HG02610 (cell line): Measurements from ENCODE around the gene LZTR1.
A peak's percentile ranks its signal among the peaks of the same experiment; 100 is the strongest.
"Not testable (repeated sequence)": the region's sequence is repeated elsewhere in the genome, so short reads cannot be mapped to it uniquely, and the experiment has no call there.

Experiments used
- ATAC-seq: cut with Tn5 transposase; IDR thresholded peaks from one replicate; pipeline ENCODE4 v1.9.1; 2021; ENCODE audit warnings: mild to moderate bottlenecking, moderate library complexity; ENCODE audit not compliant: unreplicated experiment

Gene LZTR1

DNA sequence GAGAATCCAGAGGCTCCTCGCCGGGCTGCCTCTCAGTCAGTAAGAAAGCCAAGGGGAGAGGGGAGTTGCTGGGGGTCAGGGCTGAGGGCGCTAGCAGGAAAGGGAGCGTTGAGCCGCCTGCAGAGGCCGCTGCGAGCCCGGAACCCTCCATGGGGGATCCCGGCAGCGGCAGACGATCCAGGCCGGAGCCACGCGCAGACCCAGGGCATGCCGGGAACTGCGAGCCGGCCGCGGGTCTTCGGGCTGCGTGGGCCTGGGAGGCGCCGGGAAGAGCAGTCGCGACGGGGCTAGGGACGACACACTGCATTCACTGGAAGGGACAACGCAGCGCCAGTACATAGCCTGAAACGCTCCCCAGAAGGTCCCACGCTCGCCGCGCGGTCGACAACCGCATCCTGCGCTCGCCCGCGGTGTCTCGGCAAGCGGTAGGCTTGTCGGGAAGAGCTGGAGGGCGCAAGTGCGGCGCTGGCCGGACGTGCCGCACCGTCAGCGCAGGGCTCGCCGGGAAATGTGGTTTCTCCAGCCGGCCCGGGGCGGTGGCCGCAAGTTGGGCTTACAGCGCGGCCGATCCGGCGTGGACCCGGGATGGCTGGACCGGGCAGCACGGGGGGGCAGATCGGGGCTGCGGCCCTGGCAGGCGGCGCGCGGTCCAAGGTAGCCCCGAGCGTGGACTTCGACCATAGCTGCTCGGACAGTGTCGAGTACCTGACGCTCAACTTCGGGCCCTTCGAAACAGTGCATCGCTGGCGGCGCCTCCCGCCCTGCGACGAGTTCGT, at the start of gene LZTR1:
Gene LZTR1 (plus strand): TSS at position 511 of the 776 bp plus-strand sequence. CDS start 75 bp downstream, at position 586.
- peak; percentile 75 for ATAC-seq

DNA sequence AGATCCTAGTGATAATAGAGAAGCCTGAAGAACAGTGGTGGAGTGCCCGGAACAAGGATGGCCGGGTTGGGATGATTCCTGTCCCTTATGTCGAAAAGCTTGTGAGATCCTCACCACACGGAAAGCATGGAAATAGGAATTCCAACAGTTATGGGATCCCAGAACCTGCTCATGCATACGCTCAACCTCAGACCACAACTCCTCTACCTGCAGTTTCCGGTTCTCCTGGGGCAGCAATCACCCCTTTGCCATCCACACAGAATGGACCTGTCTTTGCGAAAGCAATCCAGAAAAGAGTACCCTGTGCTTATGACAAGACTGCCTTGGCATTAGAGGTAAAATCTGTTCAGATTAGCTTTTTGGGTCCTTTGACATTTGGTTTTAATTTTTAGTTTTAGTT, 48.2 kb upstream of the LZTR1 start:
- ATAC-seq, result no peak

DNA sequence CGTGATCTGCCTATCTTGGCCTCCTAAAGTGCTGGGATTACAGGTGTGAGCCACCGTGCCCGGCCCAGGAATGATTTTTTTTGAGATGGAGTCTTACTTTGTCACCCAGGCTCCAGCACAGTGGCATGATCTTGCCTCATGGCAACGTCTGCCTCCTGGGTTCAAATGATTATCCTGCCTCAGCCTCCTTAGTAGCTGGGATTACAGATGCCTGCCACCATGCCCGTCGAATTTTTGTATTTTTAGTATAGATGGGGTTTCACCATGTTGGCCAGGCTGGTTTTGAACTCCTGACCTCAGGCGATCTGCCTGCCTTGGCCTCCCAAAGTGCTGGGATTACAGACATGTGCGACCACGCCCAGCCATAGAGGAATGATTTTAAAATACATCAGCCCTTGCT, 47.0 kb upstream of the LZTR1 start:
- not testable (repeated sequence) for ATAC-seq

DNA sequence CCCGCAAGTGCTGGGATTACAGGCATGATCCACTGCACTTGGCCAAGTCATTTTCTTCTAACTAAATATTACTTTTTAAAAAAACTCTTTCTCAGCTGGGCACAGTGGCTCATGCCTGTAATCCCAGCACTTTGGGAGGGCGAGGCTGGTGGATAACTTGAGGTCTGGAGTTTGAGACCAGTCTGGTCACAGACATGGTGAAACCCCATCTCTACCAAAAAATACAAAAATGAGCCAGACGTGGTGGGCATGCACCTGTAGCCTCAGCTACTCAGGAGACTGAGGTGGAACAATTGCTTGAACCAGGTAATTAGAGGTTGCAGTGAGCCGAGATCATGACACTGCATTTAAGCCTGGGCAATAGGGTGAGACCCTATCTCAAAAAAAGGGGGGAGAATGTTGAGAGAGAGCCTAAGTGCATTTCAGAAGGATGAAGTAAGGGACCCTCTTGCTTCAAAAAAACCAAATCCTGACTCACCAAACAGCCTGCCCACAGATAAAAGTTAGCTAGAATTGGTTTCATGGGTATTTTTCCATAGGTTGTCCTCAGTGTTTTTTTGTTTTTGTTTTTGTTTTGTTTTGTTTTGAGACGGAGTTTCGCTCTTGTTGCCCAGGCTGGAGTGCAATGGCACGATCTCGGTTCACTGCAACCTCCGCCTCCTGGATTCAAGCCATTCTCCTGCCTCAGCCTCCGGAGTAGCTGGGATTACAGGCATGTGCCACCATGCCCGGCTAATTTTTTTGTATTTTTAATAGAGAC, 46.1 kb upstream of the LZTR1 start:
- not testable (repeated sequence) for ATAC-seq

- no peak for ATAC-seq
Measured at GRCh38 chr22:20937031-20937793, 44.9 kb upstream of the LZTR1 start.

DNA sequence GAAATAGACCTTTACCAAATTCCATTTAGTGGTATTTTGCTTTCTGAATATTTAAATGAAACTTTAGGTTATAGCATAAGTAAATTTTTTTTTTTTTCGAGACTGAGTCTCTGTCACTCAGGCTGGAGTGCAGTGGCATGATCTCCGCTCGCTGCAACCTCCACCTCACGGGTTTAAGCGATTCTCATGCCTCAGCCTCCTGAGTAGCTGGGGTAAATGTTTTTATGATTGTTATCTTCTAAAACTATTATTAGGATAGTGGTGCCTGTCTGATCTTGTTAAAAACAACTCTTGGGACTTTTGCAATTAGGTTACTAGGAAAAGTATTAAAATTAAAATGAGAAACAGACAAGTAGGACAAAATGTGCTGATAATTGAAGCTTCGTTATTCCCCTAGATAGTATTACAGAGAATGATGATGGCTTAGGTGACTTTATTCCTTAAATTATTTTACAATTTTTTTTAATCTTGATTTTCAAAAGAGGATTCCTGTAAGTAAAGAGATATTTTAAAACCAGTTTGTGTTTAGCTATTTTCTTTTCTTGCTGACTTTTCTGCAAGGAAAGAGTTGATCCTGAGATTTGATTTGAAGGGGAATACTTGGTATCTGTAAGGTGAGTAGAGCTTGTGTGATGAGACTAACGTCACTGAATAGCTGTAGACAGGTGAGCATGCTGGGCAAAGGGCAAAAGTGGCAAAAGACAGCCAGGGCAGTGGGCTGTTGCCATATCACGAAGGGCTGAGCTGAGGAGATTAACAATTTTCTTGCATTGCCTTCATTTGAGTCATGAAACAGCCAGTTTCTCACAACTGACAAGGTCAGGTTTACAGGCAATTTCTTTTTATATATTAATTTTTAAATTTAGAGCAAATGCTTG, 44.1 kb upstream of the LZTR1 start:
- no peak for ATAC-seq

GRCh38 chr22:20939457-20940185, 42.5 kb upstream of the LZTR1 start:
- ATAC-seq, result not testable (repeated sequence)

DNA sequence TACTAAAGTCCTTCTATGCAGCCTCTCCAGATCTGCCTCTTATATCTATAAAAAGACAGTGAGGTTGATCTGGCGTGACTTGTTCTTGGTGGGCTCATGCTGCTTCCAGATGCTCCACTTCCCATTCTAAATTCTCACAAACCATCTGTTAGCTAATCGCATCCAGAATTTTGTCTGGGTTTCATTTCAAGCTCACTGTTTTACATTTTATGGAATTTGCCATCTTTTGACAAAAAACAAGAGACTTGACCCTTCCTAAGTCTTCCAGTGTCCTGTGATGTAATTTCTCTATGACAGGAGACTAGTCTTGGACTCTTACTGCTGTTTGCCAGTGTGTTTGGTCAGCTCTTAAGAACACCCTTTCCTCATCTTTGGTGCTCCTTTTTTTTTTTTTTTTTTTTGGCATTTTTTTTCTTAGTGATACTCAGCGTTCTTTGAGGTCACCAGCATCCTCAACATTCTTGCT, 41.9 kb upstream of the LZTR1 start:
- no peak for ATAC-seq

- ATAC-seq, result no peak
Measured at GRCh38 chr22:20940904-20941385, 41.2 kb upstream of the LZTR1 start.

DNA sequence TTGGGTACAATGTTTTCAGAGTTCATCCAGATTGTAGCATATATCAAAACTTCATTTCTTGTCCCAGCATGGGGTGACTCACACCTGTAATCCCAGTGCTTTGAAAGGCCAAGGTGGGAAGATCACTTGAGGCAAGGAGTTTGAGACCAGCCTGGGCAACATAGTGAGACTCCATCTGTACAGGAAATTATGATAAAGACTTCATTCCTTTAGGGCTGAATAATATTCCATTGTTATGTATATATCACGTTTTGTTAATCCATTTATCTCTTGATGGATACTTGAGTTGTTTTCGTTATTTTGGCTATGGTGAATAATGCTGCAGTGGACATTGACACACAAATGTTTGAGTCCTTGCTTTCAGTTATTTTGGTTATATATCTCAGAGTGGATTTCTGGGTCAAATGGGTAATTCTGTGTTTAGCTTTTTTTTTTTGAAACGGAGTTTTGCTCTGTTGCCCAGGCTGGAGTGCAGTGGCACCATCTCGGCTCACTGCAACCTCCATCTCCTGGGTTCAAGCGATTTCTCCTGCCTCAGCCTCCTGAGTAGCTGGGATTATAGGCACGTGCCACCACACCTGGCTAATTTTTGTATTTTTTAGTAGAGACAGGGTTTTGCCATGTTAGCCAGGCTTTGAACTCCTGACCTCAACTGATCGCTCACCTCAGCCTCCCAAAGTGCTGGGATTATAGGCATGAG, 39.7 kb upstream of the LZTR1 start:
- ATAC-seq, result not testable (repeated sequence)

GRCh38 chr22:20943104-20943933, 38.8 kb upstream of the LZTR1 start:
- ATAC-seq, result no peak

- ATAC-seq, result no peak
Measured at GRCh38 chr22:20944042-20944441, 38.1 kb upstream of the LZTR1 start.

GRCh38 chr22:20945578-20945934, 36.5 kb upstream of the LZTR1 start:
- no peak for ATAC-seq

DNA sequence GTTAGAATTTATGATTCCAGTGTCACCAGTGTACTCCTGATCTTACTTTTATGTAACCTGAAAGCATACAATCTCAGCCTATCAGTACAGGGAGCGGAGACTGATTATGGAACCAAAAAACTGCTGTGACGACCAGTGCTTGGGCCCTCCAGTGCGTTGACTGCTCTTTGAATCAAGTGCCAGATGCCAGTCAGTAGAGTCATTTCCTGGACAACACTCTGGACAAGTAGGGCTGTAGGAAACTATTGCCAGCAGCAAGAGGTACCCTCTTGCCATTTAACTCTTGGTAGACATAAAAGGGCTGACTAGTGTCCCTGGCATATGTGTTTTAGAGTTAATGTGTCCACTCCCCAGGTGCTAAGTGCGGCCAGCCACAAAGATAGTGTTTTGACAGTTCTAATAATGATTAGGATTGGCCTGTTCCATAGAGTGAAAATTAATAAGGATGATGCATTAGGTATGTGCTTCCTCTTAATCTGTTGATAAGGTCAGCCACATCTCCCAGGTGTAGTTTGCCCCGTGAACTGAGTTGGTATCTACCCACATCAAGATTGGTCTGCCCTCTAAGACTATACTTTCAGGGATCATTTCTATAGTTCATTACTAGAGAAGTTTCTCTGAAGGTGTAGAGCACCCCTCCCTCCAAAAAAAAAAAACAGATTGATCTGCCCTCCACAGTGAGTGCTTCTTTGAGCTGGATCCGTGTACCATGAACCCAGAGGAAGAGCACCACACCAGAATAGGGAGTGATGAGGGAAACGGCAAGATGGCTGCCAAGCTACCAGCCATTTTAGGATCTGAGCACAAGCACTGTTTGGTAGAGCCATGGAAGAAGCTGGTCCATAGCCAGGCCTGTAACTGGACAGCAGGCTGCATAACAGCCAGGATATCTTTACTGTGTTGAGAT, 35.8 kb upstream of the LZTR1 start:
- ATAC-seq, result no peak

GRCh38 chr22:20946991-20947390, 35.1 kb upstream of the LZTR1 start:
- no peak for ATAC-seq

DNA sequence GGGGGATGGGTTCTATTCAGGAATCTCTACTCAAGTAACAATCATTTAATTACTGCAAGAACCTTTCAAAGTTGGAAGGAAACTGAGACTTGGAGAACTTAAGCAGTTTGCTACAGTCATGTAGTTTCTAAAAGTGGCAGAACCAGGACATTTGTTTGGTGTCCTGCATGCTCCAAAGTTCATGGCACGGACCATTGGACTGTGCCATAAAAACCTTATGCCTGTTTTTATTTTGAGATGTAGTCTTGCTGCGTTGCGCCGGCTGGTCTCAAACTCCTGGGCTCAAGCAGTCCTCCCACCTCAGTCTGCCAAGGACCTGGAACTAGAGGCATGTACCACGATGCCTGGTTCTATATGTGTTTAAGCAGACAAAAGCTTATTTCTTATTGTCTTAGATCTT, 33.6 kb upstream of the LZTR1 start:
- ATAC-seq, result no peak

DNA sequence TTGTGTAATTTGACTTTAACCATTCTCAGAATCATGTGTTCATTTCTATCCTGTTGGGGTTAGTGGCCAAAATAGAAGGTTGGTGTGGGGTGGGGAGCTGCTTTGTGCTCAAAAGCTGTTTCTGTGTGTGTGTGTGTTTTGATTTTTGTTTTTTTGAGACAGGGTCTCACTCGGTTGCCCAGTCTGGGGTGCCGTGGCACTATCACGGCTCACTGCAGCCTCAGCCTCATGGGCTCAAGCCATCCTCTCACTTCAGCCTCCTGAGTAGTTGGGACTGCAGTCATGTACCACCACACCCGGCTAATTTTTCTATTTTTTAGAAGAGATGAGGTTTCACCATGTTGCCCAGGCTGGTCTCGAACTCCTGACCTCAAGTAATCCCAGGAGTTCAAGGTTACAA, 33.1 kb upstream of the LZTR1 start:
- no peak for ATAC-seq
